Transverse colon (tissue), 3 donors: ENCODE results near the gene RPTOR.

ENCODE experiments used
- POLR2A ChIP-seq: fragments of 450-650 bp; IDR thresholded peaks from one replicate; pipeline ENCODE4 v1.6.1; 2016; ENCODE audit warnings: antibody characterized with exemption, mild to moderate bottlenecking, moderate library complexity
- POLR2AphosphoS5 ChIP-seq, 3 donors: sonication (generic); formaldehyde crosslinking; IDR thresholded peaks; one replicate each; pipeline ENCODE4 v1.6.1; 2016; ENCODE audit warnings: antibody characterized with exemption in 3 of 3

DNA sequence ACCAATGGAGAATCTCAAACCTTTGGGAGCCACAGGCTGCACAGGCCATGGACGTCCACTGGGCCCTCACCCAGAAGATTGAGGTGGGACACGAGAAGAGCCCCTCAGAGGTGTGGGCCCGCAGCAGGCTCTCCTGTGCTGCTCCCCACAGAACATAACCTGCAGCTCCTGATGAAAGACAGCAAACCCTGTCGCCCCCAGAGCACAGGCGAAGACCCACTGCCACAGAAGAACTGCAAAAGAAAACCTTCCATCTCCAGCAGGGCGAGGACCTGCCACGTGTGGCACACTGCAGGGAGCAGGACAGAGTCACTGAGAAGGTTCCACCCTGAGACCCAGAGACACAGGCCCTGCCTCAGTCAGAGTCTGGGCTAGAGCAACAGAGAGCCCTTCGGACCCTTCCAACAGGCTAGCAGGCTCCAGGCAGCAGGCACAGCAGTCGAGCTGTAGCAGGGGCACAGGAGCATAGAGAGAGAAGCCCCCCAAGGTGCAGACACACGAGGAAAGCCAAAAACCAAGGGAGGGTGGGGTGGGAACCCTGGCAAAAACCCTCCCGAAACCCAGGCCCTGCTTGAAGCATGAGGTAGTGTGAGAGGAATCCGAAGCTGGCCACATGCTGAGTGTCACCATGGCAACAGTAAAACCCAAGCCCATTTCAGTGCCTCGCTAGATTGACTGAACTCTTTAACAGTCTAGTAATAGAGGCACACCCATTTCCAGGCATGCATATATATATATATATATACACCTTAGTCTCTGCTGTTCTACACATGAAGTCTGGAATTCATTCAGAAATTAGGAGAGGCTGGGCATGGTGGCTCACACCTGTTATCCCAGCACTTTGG is 387.0 kb downstream of the RPTOR start:
- TF ChIP-seq POLR2A = no peak
- no peak for TF ChIP-seq POLR2AphosphoS5 (IDR thresholded peaks at IDR 0.05)
